T-helper 2 cell treated with Interferon-gamma antibody and Interleukin-4, amounts not matched to agents 5 μg/mL and 100 μg/mL, for 36 hours (primary cell): ENCODE results near the gene FHIT.
A peak's percentile ranks its signal among the peaks of the same experiment; 100 is the strongest.

Source experiments
- DNase-seq: peaks from one replicate; pipeline ENCODE4 v3.0.0; 2021; ENCODE audit warnings: low spot score
- H3K27ac Mint-ChIP-seq: one replicate; pipeline ENCODE4 v1.8.0; 2021; ENCODE audit warnings: mild to moderate bottlenecking, mixed read lengths
- H3K27me3 Mint-ChIP-seq: one replicate; pipeline ENCODE4 v1.8.0; 2021; ENCODE audit warnings: low read depth, mixed read lengths
- H3K36me3 Mint-ChIP-seq: one replicate; pipeline ENCODE4 v1.8.0; 2021; ENCODE audit warnings: low read depth, mixed read lengths
- H3K4me1 Mint-ChIP-seq: one replicate; pipeline ENCODE4 v1.8.0; 2021; ENCODE audit warnings: low read depth, mixed read lengths
- H3K4me3 Mint-ChIP-seq: one replicate; pipeline ENCODE4 v1.8.0; 2022; ENCODE audit warnings: mild to moderate bottlenecking, moderate library complexity, mixed read lengths
- H3K9me3 Mint-ChIP-seq: one replicate; pipeline ENCODE4 v1.8.0; 2021; ENCODE audit warnings: mixed read lengths

FHIT gene

GRCh38 chr3:60198179-60198720, 1053.0 kb downstream of the FHIT start:
- peaks cover 12% of the 10 kb centered on the region for H3K36me3 Mint-ChIP-seq
- peaks cover 8% of the 10 kb centered on the region for H3K4me1 Mint-ChIP-seq
- H3K27me3 Mint-ChIP-seq: no peaks in the 10 kb centered on the region
- no peak overlapping the region for H3K4me3 Mint-ChIP-seq
- peaks cover 11% of the 10 kb centered on the region for H3K9me3 Mint-ChIP-seq
- no peak for DNase-seq
- no peak overlapping the region for H3K27ac Mint-ChIP-seq

GRCh38 chr3:60192297-60193114, 1058.7 kb downstream of the FHIT start:
- Mint-ChIP-seq H3K4me3 (peak overlapping the region; percentile 37), H3K27ac (peak overlapping the region; percentile 84), H3K36me3 (peaks cover 14% of the 10 kb centered on the region), H3K9me3 (peaks cover 14% of the 10 kb centered on the region), H3K4me1 (peaks cover 42% of the 10 kb centered on the region), H3K27me3 (no peaks in the 10 kb centered on the region)
- peak; percentile 69 for DNase-seq

GRCh38 chr3:60190073-60190472, 1061.2 kb downstream of the FHIT start:
- Mint-ChIP-seq H3K36me3 (peaks cover 19% of the 10 kb centered on the region), H3K4me3 (peak overlapping the region; percentile 57), H3K4me1 (peaks cover 47% of the 10 kb centered on the region), H3K27ac (peak overlapping the region; percentile 88), H3K27me3 (no peaks in the 10 kb centered on the region), H3K9me3 (peaks cover 14% of the 10 kb centered on the region)
- DNase-seq: peak; percentile 54

- peak overlapping the region; percentile 88 for H3K27ac Mint-ChIP-seq
- H3K4me1 Mint-ChIP-seq: peaks cover 45% of the 10 kb centered on the region
- peaks cover 9% of the 10 kb centered on the region for H3K9me3 Mint-ChIP-seq
- H3K4me3 Mint-ChIP-seq: peak overlapping the region; percentile 57
- H3K27me3 Mint-ChIP-seq: no peaks in the 10 kb centered on the region
- H3K36me3 Mint-ChIP-seq: peaks cover 13% of the 10 kb centered on the region
- DNase-seq: peak; percentile 30
Measured at GRCh38 chr3:60189304-60189703, 1061.9 kb downstream of the FHIT start.

- Mint-ChIP-seq H3K36me3 (peaks cover 12% of the 10 kb centered on the region), H3K9me3 (peaks cover 4% of the 10 kb centered on the region), H3K27ac (peak overlapping the region; percentile 88), H3K4me1 (peaks cover 44% of the 10 kb centered on the region), H3K27me3 (no peaks in the 10 kb centered on the region), H3K4me3 (peak overlapping the region; percentile 57)
- peak; percentile 8 for DNase-seq
Measured at GRCh38 chr3:60188803-60189202, 1062.4 kb downstream of the FHIT start.

- DNase-seq: no peak
- Mint-ChIP-seq H3K4me1 (peaks cover 31% of the 10 kb centered on the region), H3K36me3 (peaks cover 7% of the 10 kb centered on the region), H3K27ac (no peak overlapping the region), H3K4me3 (no peak overlapping the region), H3K9me3 (no peaks in the 10 kb centered on the region), H3K27me3 (no peaks in the 10 kb centered on the region)
Measured at GRCh38 chr3:60187343-60187742, 1063.9 kb downstream of the FHIT start.

- no peaks in the 10 kb centered on the region for H3K9me3 Mint-ChIP-seq
- peaks cover 7% of the 10 kb centered on the region for H3K36me3 Mint-ChIP-seq
- no peak overlapping the region for H3K4me3 Mint-ChIP-seq
- no peak overlapping the region for H3K27ac Mint-ChIP-seq
- no peaks in the 10 kb centered on the region for H3K27me3 Mint-ChIP-seq
- DNase-seq: no peak
- H3K4me1 Mint-ChIP-seq: peaks cover 28% of the 10 kb centered on the region
Measured at GRCh38 chr3:60186359-60186758, 1064.9 kb downstream of the FHIT start.

- Mint-ChIP-seq H3K27ac (no peak overlapping the region), H3K27me3 (no peaks in the 10 kb centered on the region), H3K4me3 (no peak overlapping the region), H3K9me3 (no peaks in the 10 kb centered on the region), H3K36me3 (peaks cover 6% of the 10 kb centered on the region), H3K4me1 (peaks cover 22% of the 10 kb centered on the region)
- DNase-seq: no peak
Measured at GRCh38 chr3:60185161-60185560, 1066.1 kb downstream of the FHIT start.

GRCh38 chr3:60182697-60183096, 1068.6 kb downstream of the FHIT start:
- H3K4me3 Mint-ChIP-seq: no peak overlapping the region
- H3K36me3 Mint-ChIP-seq: peaks cover 5% of the 10 kb centered on the region
- no peak overlapping the region for H3K27ac Mint-ChIP-seq
- H3K9me3 Mint-ChIP-seq: no peaks in the 10 kb centered on the region
- peaks cover 5% of the 10 kb centered on the region for H3K4me1 Mint-ChIP-seq
- H3K27me3 Mint-ChIP-seq: no peaks in the 10 kb centered on the region
- no peak for DNase-seq

GRCh38 chr3:60178931-60179653, 1072.2 kb downstream of the FHIT start:
- peaks cover 6% of the 10 kb centered on the region for H3K4me1 Mint-ChIP-seq
- H3K9me3 Mint-ChIP-seq: no peaks in the 10 kb centered on the region
- no peaks in the 10 kb centered on the region for H3K36me3 Mint-ChIP-seq
- no peak overlapping the region for H3K4me3 Mint-ChIP-seq
- H3K27me3 Mint-ChIP-seq: no peaks in the 10 kb centered on the region
- no peak for DNase-seq
- H3K27ac Mint-ChIP-seq: no peak overlapping the region

GRCh38 chr3:60177726-60178125, 1073.5 kb downstream of the FHIT start:
- H3K27ac Mint-ChIP-seq: no peak overlapping the region
- DNase-seq: no peak
- no peaks in the 10 kb centered on the region for H3K9me3 Mint-ChIP-seq
- H3K4me3 Mint-ChIP-seq: no peak overlapping the region
- H3K27me3 Mint-ChIP-seq: no peaks in the 10 kb centered on the region
- H3K36me3 Mint-ChIP-seq: no peaks in the 10 kb centered on the region
- H3K4me1 Mint-ChIP-seq: peaks cover 6% of the 10 kb centered on the region

GRCh38 chr3:60176614-60177013, 1074.6 kb downstream of the FHIT start:
- Mint-ChIP-seq H3K4me3 (no peak overlapping the region), H3K4me1 (peaks cover 6% of the 10 kb centered on the region), H3K27ac (no peak overlapping the region), H3K36me3 (no peaks in the 10 kb centered on the region), H3K9me3 (no peaks in the 10 kb centered on the region), H3K27me3 (no peaks in the 10 kb centered on the region)
- DNase-seq: no peak

GRCh38 chr3:60175680-60176079, 1075.6 kb downstream of the FHIT start:
- H3K27me3 Mint-ChIP-seq: no peaks in the 10 kb centered on the region
- no peak overlapping the region for H3K27ac Mint-ChIP-seq
- no peaks in the 10 kb centered on the region for H3K36me3 Mint-ChIP-seq
- H3K4me3 Mint-ChIP-seq: no peak overlapping the region
- H3K4me1 Mint-ChIP-seq: peaks cover 6% of the 10 kb centered on the region
- H3K9me3 Mint-ChIP-seq: no peaks in the 10 kb centered on the region
- no peak for DNase-seq

GRCh38 chr3:60169755-60170154, 1081.5 kb downstream of the FHIT start:
- Mint-ChIP-seq H3K36me3 (no peaks in the 10 kb centered on the region), H3K9me3 (no peaks in the 10 kb centered on the region), H3K4me1 (no peaks in the 10 kb centered on the region), H3K4me3 (no peak overlapping the region), H3K27me3 (no peaks in the 10 kb centered on the region), H3K27ac (no peak overlapping the region)
- no peak for DNase-seq
